ENCODE measurements around the gene EVPL.
"Not testable (repeated sequence)": the region's sequence is repeated elsewhere in the genome, so short reads cannot be mapped to it uniquely, and the experiment has no call there.

Gene EVPL

DNA sequence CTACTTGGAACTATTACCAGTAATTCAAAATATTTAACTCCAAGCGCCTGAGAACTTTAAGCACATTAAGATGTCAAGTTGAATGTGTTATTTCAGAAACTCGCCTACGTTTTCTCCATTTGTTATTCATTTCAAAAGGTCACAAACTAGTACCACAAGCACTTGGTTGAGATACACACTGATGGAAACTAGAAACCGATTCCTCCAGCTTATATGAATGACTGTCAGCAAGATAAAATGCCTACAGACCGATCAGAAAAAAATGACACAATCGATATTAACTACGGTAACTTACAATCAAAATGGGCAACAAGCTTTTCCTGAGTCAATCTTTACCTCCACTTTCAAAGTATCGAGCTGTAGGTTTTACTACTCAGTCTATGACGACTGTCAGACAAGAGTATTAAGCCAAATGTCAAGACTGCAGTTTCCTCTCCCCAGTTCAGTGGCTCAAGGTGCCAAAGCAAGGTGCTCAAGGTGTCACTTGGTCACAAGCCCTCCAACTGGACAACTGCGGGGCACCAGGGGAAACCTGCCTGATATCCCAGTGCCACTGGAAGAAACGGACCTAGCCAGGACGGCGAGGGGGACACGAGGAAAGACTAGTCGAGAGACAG, 44.5 kb upstream of the EVPL start:
- peak overlapping the region; percentile 78 for H3K4me3 ChIP-seq (ENCODE audit: low read depth, low read length)
- DNase-seq (ENCODE audit: low read depth) = no peak
- TF ChIP-seq, protein P1, sequence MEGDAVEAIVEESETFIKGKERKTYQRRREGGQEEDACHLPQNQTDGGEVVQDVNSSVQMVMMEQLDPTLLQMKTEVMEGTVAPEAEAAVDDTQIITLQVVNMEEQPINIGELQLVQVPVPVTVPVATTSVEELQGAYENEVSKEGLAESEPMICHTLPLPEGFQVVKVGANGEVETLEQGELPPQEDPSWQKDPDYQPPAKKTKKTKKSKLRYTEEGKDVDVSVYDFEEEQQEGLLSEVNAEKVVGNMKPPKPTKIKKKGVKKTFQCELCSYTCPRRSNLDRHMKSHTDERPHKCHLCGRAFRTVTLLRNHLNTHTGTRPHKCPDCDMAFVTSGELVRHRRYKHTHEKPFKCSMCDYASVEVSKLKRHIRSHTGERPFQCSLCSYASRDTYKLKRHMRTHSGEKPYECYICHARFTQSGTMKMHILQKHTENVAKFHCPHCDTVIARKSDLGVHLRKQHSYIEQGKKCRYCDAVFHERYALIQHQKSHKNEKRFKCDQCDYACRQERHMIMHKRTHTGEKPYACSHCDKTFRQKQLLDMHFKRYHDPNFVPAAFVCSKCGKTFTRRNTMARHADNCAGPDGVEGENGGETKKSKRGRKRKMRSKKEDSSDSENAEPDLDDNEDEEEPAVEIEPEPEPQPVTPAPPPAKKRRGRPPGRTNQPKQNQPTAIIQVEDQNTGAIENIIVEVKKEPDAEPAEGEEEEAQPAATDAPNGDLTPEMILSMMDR (conservative IDR thresholded peaks at IDR 0.05; ENCODE audit: low read depth, low read length) = no peak

- TF ChIP-seq, protein P1 (conservative IDR thresholded peaks at IDR 0.05; ENCODE audit: low read depth, low read length) = no peak
- no peak for DNase-seq (ENCODE audit: low read depth)
- no peak overlapping the region for H3K4me3 ChIP-seq (ENCODE audit: low read depth, low read length)
These were observed 38.7 kb upstream of the EVPL start for GRCh38 chr17:76065775-76066174.

DNA sequence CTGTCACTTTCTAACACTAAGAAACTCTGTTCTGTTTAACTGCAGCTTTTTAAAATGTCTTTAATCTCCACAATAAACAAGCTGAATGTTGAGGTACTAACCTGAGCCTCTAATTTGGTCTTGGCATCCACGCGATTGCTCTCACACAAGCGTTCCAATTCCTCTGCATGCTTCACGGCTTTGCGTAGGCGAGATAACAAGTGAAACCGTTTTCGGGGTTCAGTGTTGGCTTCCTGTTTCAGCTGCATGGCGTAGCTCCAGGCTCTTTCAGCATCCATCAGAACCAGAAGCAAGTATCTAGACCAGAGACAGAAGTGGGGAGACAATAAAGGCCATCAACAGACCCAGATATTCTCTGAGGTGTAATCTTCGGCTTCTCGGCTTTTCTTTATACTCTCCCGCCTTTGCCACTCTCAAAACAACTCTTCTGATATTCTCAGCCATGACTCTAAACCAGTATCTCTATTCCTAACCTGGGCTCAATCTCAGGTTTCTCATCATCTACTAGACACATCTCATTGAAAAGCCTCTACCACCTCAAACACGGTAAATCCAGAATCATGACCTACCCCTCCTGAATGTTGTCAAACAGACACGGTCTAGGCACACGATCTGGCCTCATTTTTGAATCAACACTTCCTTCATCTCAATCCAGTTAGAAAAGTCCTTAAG, 36.9 kb upstream of the EVPL start:
- H3K4me3 ChIP-seq (ENCODE audit: low read depth, low read length) = no peak overlapping the region
- TF ChIP-seq, protein P1 (conservative IDR thresholded peaks at IDR 0.05; ENCODE audit: low read depth, low read length) = no peak
- DNase-seq (ENCODE audit: low read depth) = no peak

- not testable (repeated sequence) for DNase-seq (ENCODE audit: low read depth); H3K4me3 ChIP-seq (ENCODE audit: low read depth, low read length)
These were observed 31.2 kb upstream of the EVPL start for GRCh38 chr17:76058264-76058663.

DNA sequence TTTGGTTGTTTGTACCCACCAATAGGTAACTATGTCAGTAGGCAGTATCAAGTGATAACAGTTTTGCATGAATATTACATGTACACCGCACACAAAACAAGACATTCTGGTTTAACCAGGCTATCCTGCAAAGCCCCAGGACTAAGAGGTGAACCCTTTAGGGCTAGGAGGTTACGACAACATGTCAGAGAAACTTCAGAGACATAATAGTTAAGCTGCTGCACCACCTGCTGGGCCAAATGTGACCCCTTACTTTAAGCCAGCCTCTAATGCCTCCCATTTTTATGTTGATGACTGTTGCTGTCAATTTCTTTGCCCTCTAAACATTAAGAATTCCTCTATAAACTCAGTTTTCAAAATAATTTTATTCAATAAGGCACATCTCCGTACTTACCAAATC, 29.8 kb upstream of the EVPL start:
- TF ChIP-seq, protein P1 (conservative IDR thresholded peaks at IDR 0.05; ENCODE audit: low read depth, low read length) = no peak
- no peak for DNase-seq (ENCODE audit: low read depth)
- no peak overlapping the region for H3K4me3 ChIP-seq (ENCODE audit: low read depth, low read length)

GRCh38 chr17:76054112-76054476, 27.0 kb upstream of the EVPL start:
- DNase-seq (ENCODE audit: low read depth) = peak; percentile 50
- H3K4me3 ChIP-seq (ENCODE audit: low read depth, low read length) = no peak overlapping the region
- TF ChIP-seq, protein P1 (conservative IDR thresholded peaks at IDR 0.05; ENCODE audit: low read depth, low read length) = no peak

- DNase-seq (ENCODE audit: low read depth) = peak; percentile 88
- TF ChIP-seq, protein P1 (conservative IDR thresholded peaks at IDR 0.05; ENCODE audit: low read depth, low read length) = no peak
- no peak overlapping the region for H3K4me3 ChIP-seq (ENCODE audit: low read depth, low read length)
These were observed 26.4 kb upstream of the EVPL start for GRCh38 chr17:76053246-76054111.

Measured in choroid plexus epithelial cell (primary cell).